ENCODE measurements around the gene SLC37A1. TPM values are rescaled to one million over a fixed set of nuclear protein-coding genes. Genes with fewer than 3 reads are reported as not detected.
A peak's percentile ranks its signal among the peaks of the same experiment; 100 is the strongest.

Gene SLC37A1
- total RNA-seq, 1 donor from 2014 or later, result 14.0 TPM

DNA sequence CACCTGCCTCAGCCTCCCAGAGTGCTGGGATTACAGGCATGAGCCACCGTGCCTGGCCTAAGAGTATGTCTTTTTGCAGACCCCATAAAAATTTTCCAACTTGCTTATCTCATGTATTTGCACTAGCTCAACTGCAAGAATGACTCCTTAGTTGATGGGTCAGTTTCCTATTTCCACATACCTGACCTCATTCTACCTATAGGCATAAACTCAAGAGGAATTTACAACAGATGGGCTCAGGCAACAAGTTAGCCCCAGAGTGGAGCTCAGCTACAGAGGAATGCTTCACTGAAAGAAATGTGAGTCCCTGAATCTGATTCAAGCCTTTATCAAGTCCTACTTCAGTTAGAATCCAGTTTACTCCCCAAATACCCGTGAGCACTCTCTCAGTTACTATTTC is 5.3 kb upstream of the SLC37A1 start:
- DNase-seq, result no peak

DNA sequence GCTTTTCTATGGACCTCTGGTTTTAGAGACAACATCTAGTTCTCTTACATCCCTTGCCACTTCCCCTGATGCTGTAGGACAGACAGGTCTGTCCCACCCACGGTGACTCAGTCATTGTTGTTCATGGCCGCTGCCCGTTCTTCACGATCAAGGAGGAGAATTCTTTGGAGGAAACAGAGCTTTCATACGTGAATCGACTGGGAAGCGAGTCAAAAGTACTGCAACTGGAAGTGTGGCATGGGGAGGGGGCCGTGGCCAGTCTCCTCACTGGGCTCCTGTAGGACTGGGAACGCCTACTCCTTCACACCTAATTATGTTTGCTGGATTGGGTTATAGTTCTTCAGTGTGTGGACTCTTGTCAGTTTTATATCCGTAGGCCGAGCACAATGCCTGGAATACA is 4.4 kb upstream of the SLC37A1 start:
- peak; percentile 25 for DNase-seq

DNA sequence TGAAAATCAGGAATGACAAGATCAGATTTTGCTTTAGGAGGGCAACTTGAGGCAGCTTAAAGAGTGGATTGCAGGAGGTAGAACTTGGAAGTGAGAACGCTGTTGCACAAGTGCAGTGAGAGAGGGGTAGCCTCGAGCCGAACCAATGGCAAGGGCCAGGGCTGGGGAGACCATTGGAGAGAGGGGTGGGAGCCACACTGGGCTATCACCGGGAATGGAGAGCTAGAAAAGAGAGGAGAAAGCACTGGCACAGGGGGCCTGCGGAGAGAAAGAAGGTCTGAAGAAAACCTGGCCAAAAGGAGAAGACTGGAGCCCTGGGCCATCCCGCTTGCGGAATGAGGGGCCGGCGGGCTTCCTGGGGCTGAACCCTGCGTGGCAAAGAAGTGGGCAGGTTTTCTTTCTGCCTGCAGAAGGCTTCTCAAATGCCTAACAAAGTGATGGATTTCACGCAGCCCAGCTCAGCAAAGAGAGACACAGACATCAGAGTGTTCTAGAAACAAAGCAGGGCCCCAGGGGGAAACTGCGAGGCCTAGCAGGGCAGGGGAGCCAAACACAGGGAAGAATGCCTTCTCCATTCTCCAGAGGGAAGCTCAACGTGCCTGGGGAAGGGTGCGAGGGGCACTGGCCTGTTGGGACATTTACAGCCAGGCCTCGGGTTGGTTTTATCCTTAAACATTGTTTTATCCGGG is 1.2 kb upstream of the SLC37A1 start:
- no peak for DNase-seq

DNA sequence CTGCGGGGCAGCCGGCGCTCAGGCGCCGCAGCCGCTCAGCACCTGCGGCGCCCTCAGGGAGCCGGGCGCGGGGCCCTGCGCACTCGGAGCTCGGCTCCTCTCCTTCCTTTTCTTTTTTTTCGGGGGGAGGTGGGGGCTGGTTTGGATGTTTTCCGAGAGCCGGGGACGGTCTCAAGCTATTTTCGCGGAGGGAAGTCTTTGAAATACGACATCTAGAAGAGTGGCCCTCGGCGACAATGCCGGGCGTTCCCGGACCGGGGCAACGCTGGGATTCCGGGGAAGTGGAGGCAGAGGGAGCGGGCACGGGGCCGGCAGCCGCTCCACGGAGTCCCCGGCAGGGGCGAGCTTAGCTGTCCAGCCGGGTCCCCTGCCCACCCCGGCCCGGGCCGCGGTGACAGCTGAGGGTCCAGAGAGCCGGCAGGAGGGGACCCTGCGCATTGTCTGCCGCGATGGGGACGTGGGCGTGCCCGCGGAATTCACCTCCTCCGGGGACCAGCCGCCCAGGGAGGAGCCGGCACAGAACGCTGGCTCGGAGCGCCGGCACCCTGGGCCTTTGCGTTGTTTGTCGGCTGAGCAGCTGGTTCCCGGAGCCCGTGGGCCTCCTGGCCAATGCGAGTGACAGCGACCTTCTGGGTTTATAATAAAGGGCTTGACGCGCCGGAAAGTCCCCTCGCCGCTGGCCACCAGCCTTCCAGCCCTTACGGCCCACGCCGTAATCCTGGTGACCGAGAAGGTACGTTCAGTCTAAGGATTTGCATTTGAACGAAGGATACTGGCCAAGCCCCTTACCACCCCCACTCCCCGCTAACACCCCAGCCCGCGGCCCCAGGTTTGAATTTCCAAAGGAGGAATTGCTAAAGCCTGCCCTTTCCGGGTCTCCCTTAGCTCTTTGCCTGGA is 582 bp downstream of the SLC37A1 start:
- peak; percentile 35 for DNase-seq

DNA sequence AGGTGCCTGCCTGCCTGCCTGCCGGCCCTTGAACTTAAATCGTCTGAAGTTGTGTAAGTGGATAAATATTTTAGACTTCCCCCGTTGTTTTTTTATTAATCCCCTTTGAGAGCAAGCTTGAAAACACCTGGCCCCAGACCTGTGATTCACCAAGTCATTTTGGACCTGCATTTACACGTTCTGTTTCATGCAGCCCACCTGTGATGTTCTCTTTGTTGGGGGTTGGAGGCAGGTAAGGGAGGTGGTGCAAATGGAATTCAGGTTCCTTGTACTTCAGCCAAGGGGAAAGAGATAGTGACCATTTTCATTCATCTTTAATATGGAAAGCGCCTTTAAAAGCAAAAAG is 1.2 kb downstream of the SLC37A1 start:
- no peak for DNase-seq

DNA sequence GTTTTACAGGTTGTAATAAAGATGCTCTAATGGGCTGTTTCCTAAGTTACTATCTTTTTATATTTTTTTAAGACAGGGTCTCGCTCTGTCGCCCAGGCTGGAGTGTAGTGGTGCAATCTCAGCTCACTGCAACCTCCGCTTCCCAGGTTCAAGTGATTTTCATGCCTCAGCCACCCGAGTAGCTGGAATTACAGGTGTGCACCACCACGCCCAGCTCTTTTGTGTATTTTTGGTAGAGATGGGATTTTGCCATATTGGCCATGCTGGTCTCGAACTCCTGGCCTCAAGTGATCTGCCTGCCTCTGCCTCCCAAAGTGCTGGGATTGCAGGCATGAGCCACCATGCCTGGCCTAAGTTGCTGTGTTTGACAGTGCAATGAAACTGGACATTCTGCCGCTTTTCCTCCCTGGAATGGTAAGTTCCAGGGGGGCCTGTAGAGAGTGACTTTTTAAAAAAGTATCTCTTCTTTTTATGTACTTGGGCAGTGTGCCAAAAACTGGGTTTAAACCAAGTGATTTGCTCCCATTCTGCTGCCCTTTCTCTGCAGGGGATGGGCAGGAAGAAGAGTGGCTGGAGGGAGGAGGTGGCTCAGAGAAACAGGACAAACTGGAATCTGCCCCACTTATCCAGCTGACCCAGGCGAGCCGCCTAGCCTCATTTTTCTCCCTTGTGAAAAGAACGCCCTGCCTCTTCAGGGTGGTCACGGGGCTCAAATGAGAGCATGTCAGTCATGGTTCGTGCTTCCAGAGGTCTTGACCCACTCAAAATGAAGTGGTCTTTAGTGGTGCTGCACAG is 2.3 kb downstream of the SLC37A1 start:
- DNase-seq, result no peak

DNA sequence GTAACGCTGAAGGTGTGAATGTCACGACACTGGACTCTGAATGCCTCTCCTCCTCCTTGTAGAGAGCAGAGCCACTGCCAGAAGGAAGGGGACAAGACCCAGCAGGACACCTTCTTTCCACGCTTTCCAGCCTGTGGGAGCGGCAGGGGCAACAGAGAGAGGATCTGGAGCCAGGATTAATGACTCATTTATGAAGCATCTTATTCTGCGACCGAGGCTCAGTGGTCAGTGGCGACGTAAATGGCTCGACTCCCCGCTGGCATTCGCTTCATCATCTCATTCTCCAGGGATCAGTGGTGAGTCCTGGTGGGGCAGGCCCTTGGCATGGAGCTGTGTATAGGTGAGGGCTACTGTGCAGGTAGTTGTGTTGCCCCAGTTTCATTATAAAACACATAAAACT is 4.6 kb downstream of the SLC37A1 start:
- DNase-seq, result peak; percentile 28

DNA sequence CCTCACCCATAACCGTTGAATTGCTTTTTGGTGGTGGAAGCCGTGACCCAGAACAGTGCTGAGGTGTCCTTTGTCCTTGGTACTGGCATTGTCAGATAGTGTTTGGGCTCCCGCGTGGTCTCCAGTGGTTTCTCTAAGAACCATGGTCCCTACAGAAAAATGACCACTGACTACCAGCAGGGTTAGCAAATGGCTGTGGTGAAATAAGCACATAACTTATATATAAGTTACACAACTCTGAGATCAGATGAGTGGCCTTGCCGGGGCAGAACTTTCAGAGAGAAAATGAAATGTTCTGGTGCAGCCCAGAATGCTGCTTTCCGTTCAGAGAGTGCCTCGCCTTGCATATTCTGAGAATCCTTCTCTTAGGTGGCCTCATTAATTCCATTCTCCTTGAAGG is 5.0 kb downstream of the SLC37A1 start:
- DNase-seq, result no peak

DNA sequence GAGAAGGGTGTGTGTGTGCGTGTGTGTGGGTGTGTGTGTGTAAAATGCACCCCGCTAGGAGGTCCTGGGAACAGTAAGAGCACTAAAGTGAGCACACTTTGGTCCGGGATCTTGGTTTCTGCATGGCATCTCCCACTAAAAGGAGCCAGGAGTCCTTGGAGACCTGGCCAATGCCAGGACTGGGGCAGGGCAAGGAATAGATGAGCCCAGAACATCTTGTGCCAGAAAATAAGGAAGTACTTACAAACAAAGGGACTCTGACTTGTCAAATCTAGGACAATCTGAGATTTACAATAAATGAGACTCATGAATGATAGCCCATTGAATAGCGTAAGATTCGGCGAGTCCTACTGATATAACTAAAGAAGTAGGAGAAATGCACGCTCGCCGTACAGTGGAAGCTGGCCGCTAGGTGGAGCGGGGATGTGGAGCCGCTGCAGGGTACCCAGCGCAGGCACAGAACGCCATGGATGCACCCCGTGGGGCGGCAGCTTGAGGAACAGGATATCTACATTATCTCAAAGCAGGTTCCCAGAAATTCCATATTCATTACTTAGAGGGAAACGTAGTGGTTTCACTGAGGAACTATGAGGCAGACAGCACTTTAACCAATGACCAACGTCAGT is 7.1 kb downstream of the SLC37A1 start:
- no peak for DNase-seq

DNA sequence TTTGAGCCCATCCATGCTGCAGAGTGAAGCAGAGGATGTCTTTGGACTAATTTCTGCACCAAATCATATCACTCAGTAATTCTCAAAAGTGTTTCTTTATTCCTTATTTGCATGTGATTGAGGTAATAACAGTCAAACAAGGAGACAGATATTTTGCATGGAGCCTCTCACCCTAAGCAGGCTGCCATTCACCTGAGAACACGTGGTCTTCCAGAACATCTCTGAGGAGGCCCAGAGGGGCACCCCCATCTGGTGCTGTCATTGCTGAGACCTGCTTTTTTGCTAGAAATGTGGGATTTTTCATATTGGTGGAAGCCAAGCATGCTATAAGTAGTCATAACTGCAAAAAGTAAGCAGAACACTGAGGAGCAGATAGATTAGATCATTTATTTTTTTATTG is 7.7 kb downstream of the SLC37A1 start:
- DNase-seq, result no peak

DNA sequence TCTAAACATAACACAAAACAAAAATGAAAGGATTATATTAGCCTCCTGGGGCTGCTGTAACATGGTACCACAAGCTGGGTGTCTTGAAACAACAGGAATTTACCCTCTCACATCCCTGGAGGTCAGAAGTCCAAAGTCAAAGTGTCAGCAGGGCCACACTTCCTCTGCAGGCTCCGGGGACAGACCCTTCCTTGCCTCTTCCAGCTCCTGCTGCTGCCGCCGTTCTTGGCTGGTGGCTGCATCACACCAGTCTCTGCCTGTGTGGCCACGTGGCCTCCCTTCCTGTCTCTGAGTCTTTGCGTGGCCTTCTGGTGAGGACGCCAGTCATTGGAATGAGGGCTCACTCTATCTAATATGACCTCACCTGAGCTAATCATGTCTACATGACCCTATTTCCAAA is 8.2 kb downstream of the SLC37A1 start:
- DNase-seq, result no peak

DNA sequence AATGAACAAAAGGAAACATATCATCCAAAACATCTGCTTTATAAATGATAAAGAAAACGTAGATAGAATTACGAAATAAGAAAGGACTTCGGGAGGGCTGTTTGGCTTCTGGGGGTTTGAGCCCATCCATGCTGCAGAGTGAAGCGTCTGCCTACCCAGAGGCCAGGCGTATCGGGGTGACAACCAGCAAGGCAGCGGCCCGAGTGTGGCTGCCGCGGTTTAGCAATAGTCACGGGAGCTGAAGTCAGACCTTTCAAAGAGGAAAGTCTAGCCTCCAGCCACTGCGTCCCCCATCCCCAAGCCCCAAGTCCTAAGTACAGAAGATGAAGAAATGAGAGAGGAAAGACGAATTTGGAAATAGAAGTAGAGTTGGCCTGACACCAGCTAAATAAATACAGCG is 8.6 kb downstream of the SLC37A1 start:
- no peak for DNase-seq

DNA sequence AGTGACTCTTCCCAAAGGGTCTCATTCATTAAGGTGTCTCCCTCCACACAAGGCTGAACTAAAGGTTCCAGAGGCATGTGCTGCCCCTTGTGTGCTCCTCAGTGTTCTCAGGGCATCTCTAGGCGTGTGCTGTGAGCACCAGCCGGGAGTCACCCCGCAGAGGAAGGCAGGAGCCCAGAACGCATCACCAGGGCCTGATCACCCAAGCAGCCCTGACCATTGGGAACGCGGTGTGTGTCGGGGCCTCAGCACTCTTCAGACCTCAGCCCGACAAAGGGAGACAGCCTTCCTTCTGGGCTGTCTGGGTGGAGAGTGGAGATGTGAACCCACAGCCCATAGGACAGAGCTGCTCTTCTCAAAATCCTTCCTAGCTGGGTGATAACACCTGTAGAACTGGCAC is 9.1 kb downstream of the SLC37A1 start:
- DNase-seq, result no peak

DNA sequence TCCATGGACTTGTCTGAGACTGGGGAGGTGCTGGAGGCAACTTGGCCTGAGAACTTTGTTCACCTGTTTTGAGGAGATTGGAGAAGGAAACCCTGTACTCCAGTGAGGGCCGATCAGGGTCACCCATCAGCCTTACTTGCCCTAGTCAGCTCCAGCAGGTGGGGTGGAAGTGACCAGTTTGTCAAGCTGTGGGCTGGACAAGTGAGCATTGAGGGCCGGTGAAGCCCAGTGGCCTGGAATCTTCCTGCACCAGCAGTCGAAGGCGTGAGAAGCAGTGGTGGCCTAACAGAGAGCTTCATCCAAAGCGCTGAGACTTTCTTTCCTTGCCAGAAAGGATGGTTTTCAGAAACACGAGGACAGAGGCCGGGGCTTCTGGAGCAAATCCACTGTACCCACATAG is 9.6 kb downstream of the SLC37A1 start:
- no peak for DNase-seq

DNA sequence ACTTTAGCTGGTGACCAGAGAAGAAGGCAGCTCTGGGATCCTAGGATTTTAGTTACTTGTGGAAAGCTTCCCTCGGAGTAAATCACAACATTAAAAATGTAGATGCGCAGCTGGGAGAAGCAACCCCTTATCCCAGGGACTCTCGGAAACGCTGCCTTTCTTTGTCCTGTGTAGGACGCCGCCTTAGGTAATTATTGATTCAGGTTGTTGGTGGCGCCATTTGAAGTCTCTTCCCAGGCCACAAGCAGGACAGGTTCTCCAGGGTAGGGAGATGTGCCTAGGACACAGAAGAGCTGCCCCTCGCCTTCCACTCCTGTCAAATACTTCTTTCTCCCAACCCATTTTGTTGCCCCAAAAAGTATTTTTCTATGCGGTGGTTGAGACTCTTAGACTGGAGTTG is 10.3 kb downstream of the SLC37A1 start:
- no peak for DNase-seq

DNA sequence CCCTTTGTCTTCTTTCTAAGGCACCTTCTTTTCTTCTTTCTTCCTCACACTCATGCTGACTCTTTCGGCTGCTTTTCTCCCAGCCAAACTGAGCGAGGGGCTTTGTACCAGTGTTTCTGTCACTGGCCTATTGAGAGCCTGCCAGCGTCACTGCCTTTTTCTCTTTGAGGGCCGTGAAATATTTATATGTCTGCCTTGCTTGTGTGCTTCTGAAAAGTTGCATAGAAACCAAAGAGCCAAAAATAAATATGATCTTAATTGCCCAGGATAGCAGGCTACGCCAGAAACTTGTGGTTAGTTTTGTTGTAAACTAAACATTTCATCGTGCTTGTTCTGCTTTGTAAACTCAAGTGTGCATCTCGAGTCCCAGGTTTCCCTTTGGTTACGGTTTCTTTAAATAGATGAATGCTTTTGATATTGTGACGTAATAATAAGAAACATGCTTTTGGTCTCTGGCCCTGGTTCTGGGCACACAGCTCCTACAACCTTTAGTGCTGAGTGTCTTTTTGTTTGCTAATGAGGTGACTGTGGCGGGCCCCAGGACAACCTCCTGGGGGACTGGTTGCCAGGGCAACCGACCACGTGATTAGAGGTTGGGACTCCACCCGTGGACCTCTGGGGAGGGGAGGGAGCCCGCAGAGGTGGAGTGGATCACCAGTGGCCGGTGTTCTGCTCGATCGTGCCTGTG is 10.8 kb downstream of the SLC37A1 start:
- no peak for DNase-seq

DNA sequence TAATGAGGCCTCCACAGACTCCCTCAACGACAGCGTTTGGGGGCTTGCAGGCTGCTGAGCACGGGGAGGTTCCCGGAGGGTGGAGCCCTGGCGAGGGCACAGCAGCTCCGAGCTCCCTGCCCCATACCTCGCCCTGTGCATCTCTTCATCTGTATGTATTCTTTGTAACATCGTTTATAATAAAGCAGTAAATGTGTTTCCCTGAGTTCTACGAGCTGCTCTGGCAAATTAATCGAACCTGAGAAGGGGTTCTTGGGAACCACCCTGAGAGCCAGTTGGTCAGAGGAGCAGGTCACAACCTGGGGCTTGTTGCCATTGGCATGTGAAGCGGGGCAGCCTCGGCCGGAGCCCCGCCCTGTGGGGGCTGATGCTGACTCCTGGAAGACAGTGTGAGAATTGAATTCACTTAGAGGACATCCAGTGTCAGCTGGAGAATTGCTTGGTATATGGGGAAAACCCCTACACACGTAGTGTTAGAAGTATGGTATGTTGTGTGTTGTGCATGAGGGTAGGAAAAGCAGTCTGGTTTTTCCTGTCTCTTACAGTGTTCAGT is 11.5 kb downstream of the SLC37A1 start:
- no peak for DNase-seq

DNA sequence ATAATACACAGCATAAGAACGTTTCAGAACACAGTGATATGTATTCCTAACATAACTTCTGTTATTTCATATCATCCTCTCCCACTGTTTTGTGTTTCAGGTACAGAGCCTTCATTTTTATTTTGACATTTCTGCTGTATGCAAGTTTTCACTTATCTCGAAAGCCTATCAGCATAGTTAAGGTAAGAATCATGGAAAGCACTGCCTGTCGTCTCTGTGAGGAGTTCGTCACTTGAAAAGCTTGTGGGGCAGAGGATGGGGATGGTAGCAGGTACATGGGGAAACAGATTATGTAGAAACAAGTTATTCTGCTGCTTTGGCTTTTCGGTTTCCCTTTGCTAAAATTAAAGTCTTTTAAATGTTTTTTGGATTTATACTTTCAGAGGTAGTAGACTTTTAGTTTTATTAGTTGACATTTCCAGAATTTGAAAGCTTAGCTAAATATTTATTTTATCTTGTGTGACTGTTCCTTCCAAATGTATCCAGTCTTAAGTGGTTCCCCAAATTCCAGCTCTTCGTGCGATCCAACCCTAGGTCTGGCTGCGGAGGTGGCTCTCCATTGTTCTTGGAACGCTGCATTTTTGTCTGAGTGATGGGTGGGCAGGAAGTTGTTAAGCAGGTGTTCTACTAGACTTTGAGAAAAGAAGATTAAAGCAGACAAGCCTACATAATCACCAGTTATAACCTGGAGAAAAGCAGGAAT is 12.2 kb downstream of the SLC37A1 start:
- DNase-seq, result no peak

DNA sequence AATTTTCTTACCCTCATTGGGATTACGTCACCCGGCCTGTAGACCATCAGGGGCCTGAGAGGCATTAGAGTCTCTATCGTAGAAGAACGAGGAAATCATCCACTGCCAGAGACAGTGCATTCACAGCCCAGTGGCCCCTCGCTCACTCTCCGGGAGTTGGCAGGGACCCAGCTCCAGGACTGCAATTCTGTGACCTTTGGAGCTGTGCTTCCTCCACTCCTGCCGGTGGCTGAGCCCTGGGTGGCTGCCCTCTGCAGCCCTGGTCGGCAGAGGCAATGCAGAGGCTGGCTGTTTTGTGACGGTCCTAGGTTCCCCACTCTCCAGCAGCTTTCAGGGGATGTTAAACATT is 12.7 kb downstream of the SLC37A1 start:
- peak; percentile 31 for DNase-seq

DNA sequence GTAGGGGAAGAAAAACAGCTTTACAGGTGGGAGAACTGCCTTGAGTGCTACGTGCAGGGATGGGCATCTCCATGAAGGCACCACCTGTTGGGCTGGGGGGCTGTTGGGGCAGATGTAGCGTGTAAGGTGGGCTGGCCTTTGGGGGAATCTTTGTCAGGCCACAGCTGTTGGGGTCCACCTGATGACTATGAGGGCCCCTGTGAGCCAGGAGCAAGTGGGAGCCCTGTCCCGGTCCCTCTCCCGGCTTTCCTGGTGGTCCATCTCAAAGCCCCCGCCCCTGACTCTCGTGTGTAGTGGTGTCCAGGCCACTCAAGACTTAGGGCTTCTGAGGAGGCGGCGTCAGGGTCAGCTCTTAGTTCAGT is 13.5 kb downstream of the SLC37A1 start:
- DNase-seq, result no peak

DNA sequence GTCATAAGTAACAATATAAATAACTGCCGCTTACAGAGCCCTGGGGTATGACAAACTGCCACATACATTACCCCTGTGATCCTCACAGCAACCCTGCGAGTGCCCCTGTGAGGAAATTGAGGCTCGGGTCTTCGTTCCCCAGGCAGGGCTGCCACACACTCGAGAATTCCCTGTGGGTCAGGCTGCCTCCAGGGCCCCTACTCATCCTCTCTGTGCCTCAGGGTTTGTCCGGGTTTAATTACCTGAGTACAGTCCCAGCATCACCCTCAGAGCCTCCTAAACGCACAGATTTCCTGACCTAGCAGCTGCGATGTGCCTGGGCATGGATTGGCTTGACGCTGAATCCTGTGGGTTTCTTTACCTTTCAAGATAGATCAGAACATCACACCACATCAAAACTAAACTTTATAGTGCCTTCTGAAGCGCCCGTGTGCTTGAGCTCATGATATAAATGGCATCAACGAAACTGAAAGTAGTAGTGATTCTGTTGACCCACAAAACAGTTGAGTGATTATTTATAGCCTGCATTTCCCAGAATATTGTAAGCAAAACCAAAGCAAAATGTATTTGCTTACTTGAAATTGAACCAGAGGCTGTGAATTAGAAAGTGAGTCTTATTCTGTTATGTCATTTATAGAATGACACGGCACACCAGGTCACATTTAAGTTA is 14.0 kb downstream of the SLC37A1 start:
- DNase-seq, result no peak
